Heart right ventricle (tissue), 16 donors: ENCODE data around the gene RAPGEF2. TPM values are rescaled to one million over a fixed set of nuclear protein-coding genes. Genes with fewer than 3 reads are reported as not detected.

Experiments
- ATAC-seq, 8 donors: fragments of 200-7000 bp; cut with Tn5 transposase; one replicate each; pipeline ENCODE4 v1.9.1; 2020; ENCODE audit warnings: mild to moderate bottlenecking in 8 of 8, moderate library complexity in 8 of 8, moderate number of reproducible peaks in 1 of 8
- DNase-seq, 2 donors: peaks; one replicate each; pipeline ENCODE4 v3.0.0-alpha.2; 2020
- H3K27ac ChIP-seq, 10 donors: fragments of 200-600 bp; sonication (generic) in 2 of 10; one replicate each; pipeline versions ENCODE4 v1.5.0 to v1.8.0; 2020 to 2022; ENCODE audit warnings: mild to moderate bottlenecking in 3 of 10
- H3K27me3 ChIP-seq, 7 donors: fragments of 200-600 bp; one replicate each; pipeline ENCODE4 v1.8.0; 2021 to 2022; ENCODE audit warnings: mild to moderate bottlenecking in 2 of 7
- H3K36me3 ChIP-seq, 9 donors: fragments of 200-600 bp; sonication (generic) in 1 of 9; one replicate each; pipeline versions ENCODE4 v1.5.0 to v1.8.0; 2020 to 2022; ENCODE audit warnings: mild to moderate bottlenecking in 2 of 9
- H3K4me1 ChIP-seq, 9 donors: fragments of 200-600 bp; sonication (generic) in 1 of 9; one replicate each; pipeline versions ENCODE4 v1.5.0 to v1.8.0; 2020 to 2022; ENCODE audit warnings: mild to moderate bottlenecking in 4 of 9
- H3K4me3 ChIP-seq, 10 donors: fragments of 200-600 bp; sonication (generic) in 2 of 10; one replicate each; pipeline versions ENCODE4 v1.5.0 to v1.8.0; 2020 to 2022; ENCODE audit warnings: mild to moderate bottlenecking in 7 of 10, moderate library complexity in 2 of 10
- H3K9me3 ChIP-seq, 11 donors: fragments of 200-600 bp in 10 of 11; sonication (generic) in 2 of 11; one replicate each; pipeline versions ENCODE4 v1.5.0 to v1.8.0; 2013 to 2022; ENCODE audit warnings: mild to moderate bottlenecking in 2 of 11, control low read depth in 1 of 11, moderate library complexity in 1 of 11
- whole genome bisulfite sequencing, 2 donors: extraction: QIAGEN DNeasy Blood & Tissue Kit; methylation state at CpG; one replicate each; pipeline ENCODE4 v1.1.7; 2013; ENCODE audit warnings: inconsistent platforms in 1 of 2; 5-methylcytosine and 5-hydroxymethylcytosine counted together
- intact Hi-C, 10 donors: fragments of 100-400 bp; cut with DNase I; formaldehyde crosslinking; loops; one replicate each; pipeline versions ENCODE4 v1.11.1 to v1.14.2; 2022
- polyA plus RNA-seq, 2 donors: library from polyadenylated mRNA; stranded (reverse); fragments of 200-250 nt; gene quantifications; one replicate each; pipeline ENCODE4 v1.2.3, GENCODE V29; 2013
- total RNA-seq, 10 donors: library from RNA; stranded (reverse); fragmentation: NEBNext Ultra II Directional in 3 of 10; extraction: Animal tissue kit (Norgen Biotek cat#: 25700) in 3 of 10; gene quantifications; one replicate each; pipeline versions ENCODE4 v1.2.1 to v1.2.4, GENCODE V29; 2021 to 2023
- TF ChIP-seq, protein P1 (sequence below), 9 donors: fragments of 200-600 bp; sonication (generic) in 2 of 9; IDR thresholded peaks; one replicate each; pipeline versions ENCODE4 v1.5.0 to v1.8.0; 2021 to 2022; ENCODE audit warnings: antibody characterized with exemption in 9 of 9, mild to moderate bottlenecking in 5 of 9, moderate library complexity in 1 of 9
- donor health status: Arrhythmogenic right ventricular cardiomyopathy.
- donor health status: ischemic (EF 13 %, LVEDD 7.1; RV severe dilation, severe dysfunction).
- donor health status: healthy with polysubstance abuse.
- donor health status: DM: no; HTN: yes; CAD: no.
- donor health status: DM: no; HTN: no; CAD: no.
- donor health status: ischemic (EF 25% LVEDD 6.9; RV normal size, moderate dysfunction).
- donor health status: ischemic (EF 25% LVEDD 5.7; RV mildly dilated, moderate dysfunction).
- donor health status: healthy.
- donor health status: DM: yes; HTN: yes; CAD: no.
- donor health status: Ischemic cardiomyopathy.
- donor health status: ischemic (EF 35%, LVEDD 5.7; RV mildly dilated, moderate dysfunction).
- donor health status: nonischemic (EF 11% LVEDD 7.7; RV severe dilation, severe dysfunction).
- donor health status: DM: yes; HTN: yes; CAD: no.
- donor health status: PGD.
- donor health status: ischemic (EF 29% LVEDD 5.4; RV normal size, mild dysfunction).
- donor health status: nonischemic (EF 23%, LVEDD 6.1; RV moderate dilation, normal function).

RAPGEF2 gene
- total and polyA plus RNA-seq, 12 donors = 9.2 to 68.8 (median 53.7) TPM

- WGBS, 2 donors = 80 to 83% methylated on average over 3 of the region's 3 CpGs
- intact Hi-C loops = loop anchor here in 1 of 10 donors (10.0 kb wide), 1 partner anchor 135 kb away; no protein-coding TSS in a partner anchor
- Histone ChIP-seq H3K4me3 (no peak overlapping the region), H3K36me3 (peaks cover 0 to 100% (median 47%) of the 10 kb centered on the region in 9 donors), H3K27ac (peak overlapping the region in 1 of 10 donors; percentile 48), H3K4me1 (peaks cover 0 to 62% (median 9%) of the 10 kb centered on the region in 9 donors), H3K27me3 (no peaks in the 10 kb centered on the region), H3K9me3 (no peaks in the 10 kb centered on the region)
- DNase-seq (no peak), ATAC-seq (no peak)
- TF ChIP-seq, protein P1, sequence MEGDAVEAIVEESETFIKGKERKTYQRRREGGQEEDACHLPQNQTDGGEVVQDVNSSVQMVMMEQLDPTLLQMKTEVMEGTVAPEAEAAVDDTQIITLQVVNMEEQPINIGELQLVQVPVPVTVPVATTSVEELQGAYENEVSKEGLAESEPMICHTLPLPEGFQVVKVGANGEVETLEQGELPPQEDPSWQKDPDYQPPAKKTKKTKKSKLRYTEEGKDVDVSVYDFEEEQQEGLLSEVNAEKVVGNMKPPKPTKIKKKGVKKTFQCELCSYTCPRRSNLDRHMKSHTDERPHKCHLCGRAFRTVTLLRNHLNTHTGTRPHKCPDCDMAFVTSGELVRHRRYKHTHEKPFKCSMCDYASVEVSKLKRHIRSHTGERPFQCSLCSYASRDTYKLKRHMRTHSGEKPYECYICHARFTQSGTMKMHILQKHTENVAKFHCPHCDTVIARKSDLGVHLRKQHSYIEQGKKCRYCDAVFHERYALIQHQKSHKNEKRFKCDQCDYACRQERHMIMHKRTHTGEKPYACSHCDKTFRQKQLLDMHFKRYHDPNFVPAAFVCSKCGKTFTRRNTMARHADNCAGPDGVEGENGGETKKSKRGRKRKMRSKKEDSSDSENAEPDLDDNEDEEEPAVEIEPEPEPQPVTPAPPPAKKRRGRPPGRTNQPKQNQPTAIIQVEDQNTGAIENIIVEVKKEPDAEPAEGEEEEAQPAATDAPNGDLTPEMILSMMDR (IDR thresholded peaks at IDR 0.05) = no peak
These were observed 246.5 kb downstream of the RAPGEF2 start for GRCh38 chr4:159349332-159349731.

DNA sequence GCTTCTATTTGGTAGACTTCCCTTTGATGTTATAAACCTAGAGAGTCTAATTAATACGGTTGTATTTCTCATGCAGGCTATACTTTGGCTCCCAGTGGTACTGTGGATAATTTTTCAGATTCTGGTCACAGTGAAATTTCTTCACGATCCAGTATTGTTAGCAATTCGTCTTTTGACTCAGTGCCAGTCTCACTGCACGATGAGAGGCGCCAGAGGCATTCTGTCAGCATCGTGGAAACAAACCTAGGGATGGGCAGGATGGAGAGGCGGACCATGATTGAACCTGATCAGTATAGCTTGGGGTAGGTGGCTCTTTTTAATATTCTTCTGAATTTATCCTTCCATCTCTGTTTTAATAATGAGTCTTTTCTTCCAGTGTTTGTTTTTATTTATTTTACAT, 249.7 kb downstream of the RAPGEF2 start:
- Histone ChIP-seq H3K27me3 (no peaks in the 10 kb centered on the region), H3K9me3 (no peaks in the 10 kb centered on the region), H3K4me1 (peaks cover 0 to 44% (median 3%) of the 10 kb centered on the region in 9 donors), H3K4me3 (no peak overlapping the region), H3K36me3 (peaks cover 0 to 100% (median 70%) of the 10 kb centered on the region in 9 donors), H3K27ac (peak overlapping the region in 4 of 10 donors; percentile 3 to 49 (median 25))
- 42 to 48% methylated on average over 7 of the region's 7 CpGs for WGBS, 2 donors
- DNase-seq (no peak), ATAC-seq (peak in 3 of 8 donors; percentile 34 to 52 (median 38))
- TF ChIP-seq, protein P1 (IDR thresholded peaks at IDR 0.05) = peak in 1 of 9 donors; percentile 8
- intact Hi-C loops = loop anchor here in 3 of 10 donors (2.0 to 10.0 kb wide), 4 partner anchors 45 to 102 kb away; no protein-coding TSS in a partner anchor

DNA sequence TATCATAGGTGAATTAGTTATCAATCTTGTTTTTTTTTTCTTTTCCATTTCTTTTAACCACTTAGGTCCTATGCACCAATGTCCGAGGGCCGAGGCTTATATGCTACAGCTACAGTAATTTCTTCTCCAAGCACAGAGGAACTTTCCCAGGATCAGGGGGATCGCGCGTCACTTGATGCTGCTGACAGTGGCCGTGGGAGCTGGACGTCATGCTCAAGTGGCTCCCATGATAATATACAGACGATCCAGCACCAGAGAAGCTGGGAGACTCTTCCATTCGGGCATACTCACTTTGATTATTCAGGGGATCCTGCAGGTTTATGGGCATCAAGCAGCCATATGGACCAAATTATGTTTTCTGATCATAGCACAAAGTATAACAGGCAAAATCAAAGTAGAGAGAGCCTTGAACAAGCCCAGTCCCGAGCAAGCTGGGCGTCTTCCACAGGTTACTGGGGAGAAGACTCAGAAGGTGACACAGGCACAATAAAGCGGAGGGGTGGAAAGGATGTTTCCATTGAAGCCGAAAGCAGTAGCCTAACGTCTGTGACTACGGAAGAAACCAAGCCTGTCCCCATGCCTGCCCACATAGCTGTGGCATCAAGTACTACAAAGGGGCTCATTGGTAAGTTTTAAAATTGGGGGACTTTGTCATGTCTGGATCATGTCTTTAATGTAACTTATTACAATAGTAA, 250.7 kb downstream of the RAPGEF2 start:
- peak; percentile 40 to 51 for DNase-seq
- H3K4me1 ChIP-seq = peaks cover 0 to 50% (median 5%) of the 10 kb centered on the region in 9 donors
- TF ChIP-seq, protein P1 (IDR thresholded peaks at IDR 0.05) = no peak
- intact Hi-C loops = loop anchor here in 3 of 10 donors (2.0 to 10.0 kb wide), 4 partner anchors 44 to 101 kb away; no protein-coding TSS in a partner anchor
- H3K4me3 ChIP-seq = no peak overlapping the region
- H3K36me3 ChIP-seq = peaks cover 0 to 100% (median 73%) of the 10 kb centered on the region in 9 donors
- no peaks in the 10 kb centered on the region for H3K9me3 ChIP-seq
- H3K27ac ChIP-seq = peak overlapping the region in 3 of 10 donors; percentile 4 to 32 (median 29)
- H3K27me3 ChIP-seq = no peaks in the 10 kb centered on the region
- 55 to 73% methylated on average over 15 of the region's 15 CpGs for WGBS, 2 donors
- ATAC-seq = peak in 7 of 8 donors; percentile 51 to 93 (median 78)

DNA sequence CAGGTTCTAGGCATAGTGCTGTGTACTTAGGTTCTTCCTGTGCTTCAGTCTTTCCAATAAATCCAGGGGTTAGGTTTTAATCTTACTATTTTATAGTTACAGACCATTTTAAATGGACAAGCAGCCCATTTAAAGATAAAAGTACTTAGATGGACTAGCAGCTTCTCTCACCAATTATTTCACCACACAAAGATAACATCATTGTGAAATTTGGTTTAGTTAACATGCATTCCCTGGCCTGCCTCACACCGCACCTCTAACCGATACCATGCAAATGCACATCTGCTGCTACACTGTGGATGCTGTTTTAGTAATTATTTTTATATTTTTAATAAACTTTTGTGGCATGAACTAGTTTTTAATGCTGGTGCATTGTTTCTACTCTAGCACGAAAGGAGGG, 252.6 kb downstream of the RAPGEF2 start:
- WGBS, 2 donors = 96 to 97% methylated on average over 3 of the region's 3 CpGs
- no peak overlapping the region for H3K4me3 ChIP-seq
- intact Hi-C loops = loop anchor here in 1 of 10 donors (10.0 kb wide), 1 partner anchor 89 kb away; no protein-coding TSS in a partner anchor
- H3K9me3 ChIP-seq = no peaks in the 10 kb centered on the region
- DNase-seq = no peak
- peaks cover 0 to 60% (median 5%) of the 10 kb centered on the region in 9 donors for H3K4me1 ChIP-seq
- no peak for ATAC-seq
- H3K27ac ChIP-seq = peak overlapping the region in 1 of 10 donors; percentile 2
- peaks cover 0 to 100% (median 74%) of the 10 kb centered on the region in 9 donors for H3K36me3 ChIP-seq
- no peaks in the 10 kb centered on the region for H3K27me3 ChIP-seq
- TF ChIP-seq, protein P1 (IDR thresholded peaks at IDR 0.05) = no peak
